GM12873 (cell line): ENCODE data around the gene CYP19A1.

Experiments used
- TF ChIP-seq, protein P1 (sequence below): IDR thresholded peaks from 2 replicates; pipeline ENCODE4 v1.5.1; 2012; ENCODE audit warnings: low read depth, mild to moderate bottlenecking, moderate library complexity, low read length, control low read depth; ENCODE audit not compliant: insufficient read depth; ENCODE audit errors: missing control alignments

The CYP19A1 gene

DNA sequence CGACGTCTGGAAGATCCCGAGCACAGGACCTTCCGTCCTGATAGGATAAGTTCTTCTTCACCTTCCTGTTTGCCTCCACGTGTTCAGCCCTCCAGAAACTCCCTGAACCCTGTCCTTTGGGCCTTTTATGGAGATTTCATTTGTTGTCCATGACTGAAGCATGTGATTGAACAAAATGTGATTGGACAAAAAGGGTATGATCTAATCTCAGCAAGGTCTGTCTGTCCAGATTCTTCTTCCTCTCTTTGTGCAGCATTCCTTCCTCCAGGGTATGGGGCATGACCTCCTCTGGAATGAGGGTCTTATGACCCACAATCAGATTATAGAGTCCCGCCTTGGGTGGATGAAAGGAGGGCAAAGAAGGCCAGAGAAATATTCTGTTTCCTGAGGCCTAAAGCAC lies at the start of gene CYP19A1:
CYP19A1 (minus strand) TSS at position 101 of the 400 bp plus-strand sequence. CDS start 95,684 bp downstream, outside the sequence.
- TF ChIP-seq, protein P1, sequence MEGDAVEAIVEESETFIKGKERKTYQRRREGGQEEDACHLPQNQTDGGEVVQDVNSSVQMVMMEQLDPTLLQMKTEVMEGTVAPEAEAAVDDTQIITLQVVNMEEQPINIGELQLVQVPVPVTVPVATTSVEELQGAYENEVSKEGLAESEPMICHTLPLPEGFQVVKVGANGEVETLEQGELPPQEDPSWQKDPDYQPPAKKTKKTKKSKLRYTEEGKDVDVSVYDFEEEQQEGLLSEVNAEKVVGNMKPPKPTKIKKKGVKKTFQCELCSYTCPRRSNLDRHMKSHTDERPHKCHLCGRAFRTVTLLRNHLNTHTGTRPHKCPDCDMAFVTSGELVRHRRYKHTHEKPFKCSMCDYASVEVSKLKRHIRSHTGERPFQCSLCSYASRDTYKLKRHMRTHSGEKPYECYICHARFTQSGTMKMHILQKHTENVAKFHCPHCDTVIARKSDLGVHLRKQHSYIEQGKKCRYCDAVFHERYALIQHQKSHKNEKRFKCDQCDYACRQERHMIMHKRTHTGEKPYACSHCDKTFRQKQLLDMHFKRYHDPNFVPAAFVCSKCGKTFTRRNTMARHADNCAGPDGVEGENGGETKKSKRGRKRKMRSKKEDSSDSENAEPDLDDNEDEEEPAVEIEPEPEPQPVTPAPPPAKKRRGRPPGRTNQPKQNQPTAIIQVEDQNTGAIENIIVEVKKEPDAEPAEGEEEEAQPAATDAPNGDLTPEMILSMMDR: no peak

GRCh38 chr15:51387699-51388041 lies 49.3 kb upstream of the CYP19A1 start:
- TF ChIP-seq, protein P1: no peak

GRCh38 chr15:51386960-51387698 lies 48.7 kb upstream of the CYP19A1 start:
- TF ChIP-seq, protein P1: no peak

DNA sequence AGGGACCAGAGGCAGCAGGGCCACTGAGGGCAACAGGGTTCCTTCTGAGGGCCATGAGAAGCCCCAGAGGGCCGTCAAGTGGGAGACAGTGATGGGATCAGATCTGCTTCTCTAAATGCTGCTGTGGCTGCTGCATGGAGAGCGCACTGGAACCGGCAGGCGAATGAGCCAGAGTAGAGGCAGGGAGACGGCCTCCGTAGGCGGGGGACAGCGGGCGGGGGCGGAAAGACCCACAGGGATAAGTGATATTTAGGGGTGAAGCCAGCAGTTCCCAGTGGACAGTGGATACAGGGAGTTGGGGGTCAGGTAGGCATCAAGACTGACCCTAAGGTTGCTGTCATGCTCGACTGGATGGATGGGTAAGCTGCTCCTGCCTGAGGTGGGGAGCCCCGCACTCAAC lies 48.1 kb upstream of the CYP19A1 start:
- TF ChIP-seq, protein P1: no peak

DNA sequence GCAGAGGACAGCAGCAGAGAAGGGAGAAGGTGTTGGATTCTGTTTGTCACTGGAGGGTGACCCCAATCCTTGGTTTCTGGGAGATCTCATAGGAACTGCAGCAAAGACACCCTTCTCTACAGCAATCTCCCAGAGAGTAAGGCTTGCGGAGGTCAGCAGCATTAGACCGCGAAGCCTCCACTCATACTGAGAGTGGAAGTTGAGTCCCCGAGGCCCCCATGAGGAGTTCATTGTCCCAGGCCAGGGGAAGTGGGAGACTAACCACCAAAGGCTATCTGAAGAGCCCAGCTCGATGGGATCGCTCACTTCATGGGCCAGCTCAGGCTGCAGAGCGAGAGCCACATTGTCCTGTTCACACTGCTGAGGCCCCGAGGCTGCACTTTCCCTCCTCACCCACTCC lies 47.6 kb upstream of the CYP19A1 start:
- TF ChIP-seq, protein P1: no peak

GRCh38 chr15:51382787-51383186 lies 44.4 kb upstream of the CYP19A1 start:
- TF ChIP-seq, protein P1: peak; percentile 65

DNA sequence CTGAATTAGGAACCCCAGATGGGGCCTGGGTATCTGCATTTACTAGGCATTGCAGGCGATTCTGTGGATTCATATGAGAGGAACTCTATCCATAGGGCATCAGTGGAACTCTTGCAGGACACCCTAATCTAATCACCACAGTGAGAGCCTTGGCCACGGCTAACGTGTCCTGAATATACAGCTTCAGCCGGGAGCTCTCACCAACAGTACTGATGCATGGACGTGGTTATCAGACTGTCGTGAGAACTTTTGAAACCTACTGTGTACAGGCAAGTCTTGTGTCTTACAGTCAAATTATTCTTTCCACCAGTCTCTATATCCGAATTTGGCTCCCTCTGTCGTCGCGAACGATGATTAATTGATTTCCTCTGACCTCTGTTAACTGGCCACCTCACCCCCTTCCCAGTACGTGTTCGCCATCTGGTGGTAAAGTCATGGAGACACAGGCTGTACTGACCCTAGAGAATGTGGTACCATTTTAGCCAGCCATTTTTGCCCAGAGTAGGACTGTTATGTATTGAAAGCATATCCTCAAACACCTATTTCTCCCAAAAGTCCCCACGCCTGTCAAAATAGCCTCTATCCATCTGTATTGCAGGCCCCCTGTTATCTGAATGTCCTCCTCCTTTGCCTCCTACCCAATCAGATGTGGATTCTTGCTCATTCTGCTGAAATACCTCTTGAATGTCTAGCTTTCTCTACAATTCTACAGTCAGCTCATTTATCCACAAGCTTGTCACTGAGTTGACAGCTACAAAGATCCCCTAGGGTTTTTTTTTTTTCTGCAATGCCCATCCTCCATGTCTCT lies 42.8 kb upstream of the CYP19A1 start:
- TF ChIP-seq, protein P1: peak; percentile 90
